ENCODE data around the gene OSBPL10.

- TF ChIP-seq POLR2A (IDR thresholded peaks at IDR 0.05; ENCODE audit: low read depth, low read length) (no peak), TAF1 (IDR thresholded peaks at IDR 0.05; ENCODE audit: low read depth, low read length) (no peak), POLR2AphosphoS5 (IDR thresholded peaks at IDR 0.05; ENCODE audit: low read depth, low read length) (no peak), SPI1 (IDR thresholded peaks at IDR 0.05; ENCODE audit: low read depth, low read length) (no peak)
Measured at GRCh38 chr3:31634476-31634875, 346.6 kb downstream of the OSBPL10 start.
